Colonic mucosa (tissue), 4 donors: Measurements from ENCODE around the gene KRTAP15-1. TPM values are rescaled to one million over a fixed set of nuclear protein-coding genes. Genes with fewer than 3 reads are reported as not detected.

Experiments used
- DNase-seq: peaks from one replicate; pipeline ENCODE4 v3.0.0-alpha.2; 2020
- H3K27ac ChIP-seq: fragments of 200-600 bp; one replicate; pipeline ENCODE4 v1.8.0; 2021
- H3K27me3 ChIP-seq: fragments of 200-600 bp; one replicate; pipeline ENCODE4 v1.8.0; 2021
- H3K36me3 ChIP-seq: fragments of 200-600 bp; one replicate; pipeline ENCODE4 v1.8.0; 2021
- H3K4me1 ChIP-seq: fragments of 200-600 bp; one replicate; pipeline ENCODE4 v1.8.0; 2021; ENCODE audit warnings: mild to moderate bottlenecking
- H3K4me3 ChIP-seq: fragments of 200-600 bp; one replicate; pipeline ENCODE4 v1.8.0; 2021
- H3K9ac ChIP-seq, 2 donors: one replicate each; pipeline ENCODE4 v1.7.0; 2013; ENCODE audit warnings: control low read depth in 2 of 2, low read depth in 2 of 2, low read length in 2 of 2
- H3K9me3 ChIP-seq: fragments of 200-600 bp; one replicate; pipeline ENCODE4 v1.8.0; 2021
- CTCF ChIP-seq: fragments of 200-600 bp; IDR thresholded peaks from one replicate; pipeline ENCODE4 v1.8.0; 2022; ENCODE audit warnings: antibody characterized with exemption, mild to moderate bottlenecking
- intact Hi-C: fragments of 100-400 bp; cut with DNase I; formaldehyde crosslinking; loops from one replicate; pipeline ENCODE4 v1.14.1; 2022
- total RNA-seq, 2 donors: library from RNA; stranded (reverse); fragmentation: NEBNext Ultra II Directional in 1 of 2; extraction: Animal tissue kit (Norgen Biotek cat#: 25700) in 1 of 2; gene quantifications; one replicate each; pipeline ENCODE4 v1.2.1, GENCODE V29; 2021
- donor health status: healthy.
- donor health status: DM: no; HTN: no; CAD: no.
- donor health status: DM: no; HTN: no; CAD: no.

The KRTAP15-1 gene
- total RNA-seq, 2 donors from 2014 or later, result not detected

- no peak for TF ChIP-seq CTCF
Measured at GRCh38 chr21:30468900-30469714, 29.0 kb downstream of the KRTAP15-1 start.

GRCh38 chr21:30478004-30478403 lies 37.9 kb downstream of the KRTAP15-1 start:
- Histone ChIP-seq H3K4me3 (no peak overlapping the region), H3K4me1 (no peaks in the 10 kb centered on the region), H3K27ac (no peak overlapping the region), H3K27me3 (no peaks in the 10 kb centered on the region), H3K9me3 (no peaks in the 10 kb centered on the region), H3K9ac (no peak overlapping the region), H3K36me3 (no peaks in the 10 kb centered on the region)
- no peak for TF ChIP-seq CTCF
- intact Hi-C loops, result no loop called here
- no peak for DNase-seq

More at GRCh38 chr21:30468900-30469714, 29.0 kb downstream of the KRTAP15-1 start:
- no peak for DNase-seq
- Histone ChIP-seq H3K4me1 (no peaks in the 10 kb centered on the region), H3K27ac (no peak overlapping the region), H3K9me3 (no peaks in the 10 kb centered on the region), H3K27me3 (no peaks in the 10 kb centered on the region), H3K4me3 (no peak overlapping the region), H3K36me3 (no peaks in the 10 kb centered on the region), H3K9ac (no peak overlapping the region)
- intact Hi-C loops, result no loop called here

- Histone ChIP-seq H3K4me3 (no peak overlapping the region), H3K4me1 (no peaks in the 10 kb centered on the region), H3K27ac (no peak overlapping the region), H3K36me3 (no peaks in the 10 kb centered on the region), H3K9me3 (no peaks in the 10 kb centered on the region), H3K9ac (no peak overlapping the region), H3K27me3 (no peaks in the 10 kb centered on the region)
- intact Hi-C loops, result no loop called here
- no peak for TF ChIP-seq CTCF
- DNase-seq, result no peak
Measured at GRCh38 chr21:30479259-30479658, 39.2 kb downstream of the KRTAP15-1 start.

GRCh38 chr21:30480145-30480544 lies 40.1 kb downstream of the KRTAP15-1 start, which contains the start of gene KRTAP19-1:
KRTAP19-1 (minus strand) TSS chr21:30480367; CDS start chr21:30480317, 50 bp downstream.
- Histone ChIP-seq H3K4me3 (no peak within 1 kb of the TSS), H3K27me3 (no peaks in the 10 kb centered on the region), H3K27ac (no peak within 1 kb of the TSS), H3K4me1 (no peaks in the 10 kb centered on the region), H3K9me3 (no peaks in the 10 kb centered on the region), H3K36me3 (no peaks in the 10 kb centered on the region), H3K9ac (no peak within 1 kb of the TSS)
- DNase-seq, result no peak
- no peak for TF ChIP-seq CTCF
- intact Hi-C loops, result no loop called here

- Histone ChIP-seq H3K4me3 (no peak overlapping the region), H3K4me1 (no peaks in the 10 kb centered on the region), H3K9ac (no peak overlapping the region), H3K27ac (no peak overlapping the region), H3K27me3 (no peaks in the 10 kb centered on the region), H3K9me3 (no peaks in the 10 kb centered on the region), H3K36me3 (no peaks in the 10 kb centered on the region)
- intact Hi-C loops, result no loop called here
- DNase-seq, result no peak
- no peak for TF ChIP-seq CTCF
Measured at GRCh38 chr21:30482130-30482529, 42.1 kb downstream of the KRTAP15-1 start.
